HG03520 (cell line): ENCODE measurements around the gene LIMCH1.
"Not testable (repeated sequence)": the region's sequence is repeated elsewhere in the genome, so short reads cannot be mapped to it uniquely, and the experiment has no call there.

ENCODE experiments used
- ATAC-seq: cut with Tn5 transposase; IDR thresholded peaks from one replicate; pipeline ENCODE4 v1.9.1; 2021; ENCODE audit warnings: mild to moderate bottlenecking, moderate library complexity; ENCODE audit not compliant: unreplicated experiment

Gene LIMCH1

DNA sequence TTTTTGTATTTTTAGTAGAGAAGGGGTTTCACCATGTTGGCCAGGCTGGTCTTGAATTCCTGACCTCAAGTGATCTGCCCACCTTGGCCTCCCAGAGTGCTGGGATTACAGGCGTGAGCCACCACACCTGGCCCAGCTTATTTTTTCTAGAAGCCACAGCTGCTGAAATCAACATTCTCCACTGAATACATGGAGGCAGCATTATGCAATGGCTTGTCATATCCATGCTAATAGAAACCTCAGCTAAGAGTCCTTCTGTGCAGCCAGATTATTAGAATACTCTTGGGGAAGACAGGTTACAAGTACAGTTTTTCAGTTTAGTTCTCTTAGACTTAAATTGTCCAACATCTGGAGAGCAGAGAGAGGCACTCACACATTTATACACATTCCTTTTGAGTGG lies 104.8 kb downstream of the LIMCH1 start:
- ATAC-seq, result not testable (repeated sequence)

DNA sequence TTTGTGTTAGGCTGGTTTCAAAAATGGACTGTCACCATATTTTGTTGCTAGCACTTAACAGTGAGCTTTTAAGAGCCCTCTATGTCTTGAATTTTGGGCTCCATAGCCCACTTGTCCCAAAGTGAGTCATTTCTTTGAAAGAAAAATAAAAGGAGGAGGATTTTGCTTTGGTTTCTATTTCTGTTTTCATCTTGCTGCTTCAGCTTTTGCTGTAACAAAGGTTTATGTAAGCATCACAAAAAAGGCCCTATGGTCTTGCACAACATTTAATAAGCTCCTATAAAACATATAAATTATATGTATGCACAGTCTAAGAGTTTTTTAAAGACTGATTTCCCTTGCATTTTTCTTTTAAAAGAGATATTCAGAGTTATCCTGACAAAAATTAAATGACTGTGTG lies 105.4 kb downstream of the LIMCH1 start:
- no peak for ATAC-seq

DNA sequence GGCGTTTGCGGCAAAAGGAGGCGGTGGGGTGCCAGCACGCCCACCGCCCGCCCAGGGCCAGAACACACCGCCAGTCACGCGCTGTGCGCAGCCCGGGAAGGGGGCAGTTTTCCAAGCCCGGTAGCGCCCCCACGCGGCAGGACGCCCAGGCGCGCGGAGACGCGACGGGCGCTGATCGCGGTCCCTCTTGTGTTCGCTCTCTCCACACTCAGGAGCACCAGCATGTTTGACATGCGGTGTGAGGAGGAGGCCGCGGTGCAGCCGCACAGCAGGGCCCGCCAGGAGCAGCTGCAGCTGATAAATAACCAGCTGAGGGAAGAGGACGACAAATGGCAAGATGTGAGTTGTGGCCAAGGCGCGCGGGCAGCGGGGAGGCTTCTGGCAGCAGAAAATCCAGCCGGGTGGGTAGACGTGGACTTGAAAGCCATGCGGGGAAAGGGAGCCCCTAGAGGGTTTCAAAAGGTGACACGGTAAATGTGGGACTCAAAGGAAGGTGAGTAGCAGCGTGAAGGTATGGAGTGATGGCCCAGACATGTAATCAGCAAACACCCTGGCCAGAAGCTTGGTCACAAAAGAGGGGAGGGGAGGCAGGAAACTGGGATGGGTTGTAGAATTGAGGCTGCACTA lies 106.4 kb downstream of the LIMCH1 start:
- ATAC-seq, result no peak

DNA sequence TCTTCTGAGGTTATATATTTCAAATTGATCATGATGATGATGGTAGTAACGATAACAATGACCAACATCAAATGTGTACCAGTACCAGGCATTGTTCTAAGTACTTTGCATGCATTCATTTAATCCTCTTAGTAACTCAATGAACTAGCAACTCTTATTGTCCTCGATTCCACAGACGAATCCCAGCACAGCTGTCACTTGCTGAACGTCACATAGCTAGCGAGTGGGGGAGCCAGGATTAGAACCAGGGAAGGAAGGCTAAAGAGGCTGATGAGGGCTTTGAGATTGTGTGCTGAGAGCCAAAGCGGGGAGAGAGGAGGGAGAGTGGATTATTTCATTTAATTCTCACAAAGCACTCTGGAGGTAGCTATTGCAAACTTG lies 106.9 kb downstream of the LIMCH1 start:
- ATAC-seq, result no peak

DNA sequence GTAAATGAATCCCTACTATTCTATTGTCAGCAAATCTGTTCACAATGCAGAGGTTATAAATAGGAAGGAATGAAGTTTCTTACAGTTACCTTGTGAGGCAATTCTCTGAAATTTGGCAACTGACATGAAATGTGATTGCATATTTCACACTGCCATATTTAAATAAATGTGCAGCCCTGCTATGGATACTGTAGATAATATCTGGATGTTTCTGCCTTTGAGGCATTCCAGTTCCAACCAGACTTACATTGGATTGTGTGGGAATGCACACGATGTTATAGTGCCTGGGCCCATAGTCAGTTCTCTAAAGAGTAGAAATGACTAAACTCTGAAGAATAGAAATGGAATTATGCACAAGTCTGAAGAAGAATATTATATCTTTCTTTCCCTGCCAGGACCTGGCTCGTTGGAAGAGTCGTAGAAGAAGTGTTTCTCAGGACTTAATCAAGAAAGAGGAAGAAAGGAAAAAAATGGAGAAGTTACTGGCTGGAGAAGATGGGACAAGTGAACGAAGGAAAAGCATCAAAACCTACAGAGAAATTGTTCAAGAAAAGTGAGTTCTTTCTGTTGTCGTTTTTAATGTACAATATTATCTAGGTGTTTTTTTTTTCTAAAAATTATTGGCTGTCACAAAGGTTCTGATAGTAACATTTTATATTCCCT lies 107.9 kb downstream of the LIMCH1 start:
- no peak for ATAC-seq

DNA sequence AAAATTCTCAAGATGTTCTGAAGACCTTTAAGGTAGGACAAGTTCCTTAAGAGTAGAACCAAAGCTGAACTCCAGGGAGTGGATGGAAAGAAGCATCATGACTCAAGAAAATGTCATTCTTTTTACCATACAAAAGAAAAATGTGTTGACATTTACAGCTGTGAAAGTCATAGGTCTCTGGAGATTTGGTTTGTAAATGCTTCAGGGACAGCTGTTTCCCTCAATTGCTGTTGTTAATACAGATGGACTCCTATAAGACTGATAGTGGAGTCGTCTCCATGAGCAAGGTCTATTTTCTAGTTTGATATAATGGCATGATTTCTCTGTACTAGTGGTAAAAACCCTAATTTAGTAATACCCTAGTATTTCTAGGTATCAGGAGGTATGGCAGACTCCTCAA lies 108.9 kb downstream of the LIMCH1 start:
- no peak for ATAC-seq

DNA sequence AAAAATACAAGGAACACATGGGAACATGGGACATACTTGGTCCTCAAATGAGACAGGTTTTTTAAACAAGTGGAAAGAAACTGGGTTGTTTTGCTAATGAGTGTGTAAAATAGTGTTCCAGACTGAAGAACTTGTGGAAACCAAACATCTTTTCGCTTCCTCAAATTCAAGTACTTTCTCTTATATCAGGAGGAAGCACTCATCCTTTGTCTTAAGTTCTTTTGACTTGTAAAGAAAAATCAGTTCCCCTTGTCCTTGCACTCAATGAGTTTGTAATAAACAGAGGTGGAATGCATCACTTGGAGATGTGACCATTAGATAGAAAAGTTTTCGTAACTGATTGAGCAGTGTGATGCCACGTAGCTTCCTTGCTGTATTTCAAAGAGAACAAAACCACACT lies 109.4 kb downstream of the LIMCH1 start:
- ATAC-seq, result no peak

DNA sequence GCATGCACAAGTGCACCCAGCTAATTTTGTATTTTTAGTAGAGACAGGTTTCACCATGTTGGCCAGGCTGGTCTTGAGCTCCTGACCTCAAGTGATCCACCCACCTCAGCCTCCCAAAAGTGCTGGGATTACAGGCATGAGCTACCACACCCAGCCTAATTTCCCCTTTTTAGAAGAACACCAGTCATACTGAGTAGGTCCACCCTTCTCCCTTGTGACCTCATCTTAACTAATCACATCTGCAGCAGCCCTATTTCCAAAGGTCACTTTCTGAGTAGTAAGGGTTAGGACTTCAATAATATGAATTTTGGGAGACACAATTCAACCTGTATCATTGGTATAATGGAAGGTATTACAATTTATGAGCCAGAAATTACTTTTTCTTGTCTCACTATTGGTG lies 113.2 kb downstream of the LIMCH1 start:
- ATAC-seq, result not testable (repeated sequence)

DNA sequence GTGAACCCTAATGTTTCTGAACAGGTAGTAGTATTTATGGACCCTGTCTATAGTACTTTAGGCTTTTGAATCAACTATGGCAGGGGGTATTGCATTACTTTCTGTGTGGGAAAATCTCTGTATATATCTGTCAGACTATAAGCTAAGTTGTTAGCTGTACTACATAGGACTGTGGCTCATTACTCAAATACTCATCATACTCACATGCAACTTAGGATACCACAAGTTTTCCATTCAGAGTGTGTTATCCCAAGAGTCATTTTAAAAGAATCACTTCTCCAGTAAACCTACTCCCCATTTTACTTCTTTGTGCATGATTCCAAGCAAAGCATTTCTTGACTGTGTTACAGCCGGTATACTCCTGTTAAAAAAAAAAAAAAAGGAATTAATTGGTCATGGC lies 115.0 kb downstream of the LIMCH1 start:
- ATAC-seq, result no peak

DNA sequence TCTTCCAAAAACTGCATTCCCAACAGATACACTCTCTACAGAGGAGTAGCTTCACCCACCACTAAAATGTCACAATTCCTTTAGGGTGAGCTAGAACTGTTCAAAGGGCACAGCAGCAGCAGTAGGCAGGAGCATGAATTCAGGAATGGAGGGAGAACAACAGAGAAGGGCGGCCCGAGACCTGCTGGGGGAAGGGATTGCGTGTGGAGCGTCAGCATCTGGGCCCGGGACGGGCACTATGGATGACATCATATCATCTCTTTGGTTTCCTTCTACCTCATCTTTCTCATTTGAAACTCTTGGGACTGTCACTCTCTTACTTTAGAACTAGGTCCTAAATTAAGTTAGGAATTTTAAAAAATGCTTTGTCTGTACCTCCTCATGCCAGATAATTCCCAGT lies 115.6 kb downstream of the LIMCH1 start:
- no peak for ATAC-seq

DNA sequence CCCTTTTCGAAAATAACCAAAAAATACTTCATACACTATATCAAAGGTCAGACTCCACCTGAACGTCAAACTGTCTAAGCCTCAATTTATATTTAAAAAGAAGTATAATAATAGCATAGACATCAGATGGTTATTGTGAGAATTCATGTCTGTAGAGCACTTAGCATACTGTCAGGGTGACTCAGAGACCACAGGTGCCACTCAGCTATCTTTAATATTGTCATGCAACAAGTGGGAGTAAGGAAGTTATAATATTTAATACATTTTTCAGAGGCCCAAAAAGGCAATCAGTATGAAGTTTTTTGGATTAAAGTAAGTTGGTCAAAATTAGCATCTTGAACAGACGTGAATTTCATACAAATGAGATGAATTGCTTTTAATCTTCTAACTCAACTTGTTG lies 117.2 kb downstream of the LIMCH1 start:
- ATAC-seq, result no peak

DNA sequence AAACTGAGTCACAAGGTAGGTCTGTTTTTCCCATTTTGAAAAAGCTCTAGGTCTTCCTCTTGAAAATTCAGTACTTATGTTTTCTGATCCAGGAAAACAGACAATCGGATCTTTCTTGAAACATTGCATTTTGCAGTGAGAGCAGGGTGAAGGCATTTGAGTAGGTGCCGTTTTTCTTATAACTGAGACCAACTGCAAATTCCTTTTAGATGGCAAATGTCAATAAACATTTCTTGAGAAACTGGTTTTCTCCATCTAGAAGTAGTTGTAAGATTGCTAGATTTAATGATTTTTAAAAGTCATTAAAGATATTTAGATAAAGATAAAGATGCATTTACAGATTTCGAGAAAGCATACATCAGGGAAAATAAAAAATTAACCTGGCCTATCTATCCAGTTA lies 118.1 kb downstream of the LIMCH1 start:
- ATAC-seq, result no peak

DNA sequence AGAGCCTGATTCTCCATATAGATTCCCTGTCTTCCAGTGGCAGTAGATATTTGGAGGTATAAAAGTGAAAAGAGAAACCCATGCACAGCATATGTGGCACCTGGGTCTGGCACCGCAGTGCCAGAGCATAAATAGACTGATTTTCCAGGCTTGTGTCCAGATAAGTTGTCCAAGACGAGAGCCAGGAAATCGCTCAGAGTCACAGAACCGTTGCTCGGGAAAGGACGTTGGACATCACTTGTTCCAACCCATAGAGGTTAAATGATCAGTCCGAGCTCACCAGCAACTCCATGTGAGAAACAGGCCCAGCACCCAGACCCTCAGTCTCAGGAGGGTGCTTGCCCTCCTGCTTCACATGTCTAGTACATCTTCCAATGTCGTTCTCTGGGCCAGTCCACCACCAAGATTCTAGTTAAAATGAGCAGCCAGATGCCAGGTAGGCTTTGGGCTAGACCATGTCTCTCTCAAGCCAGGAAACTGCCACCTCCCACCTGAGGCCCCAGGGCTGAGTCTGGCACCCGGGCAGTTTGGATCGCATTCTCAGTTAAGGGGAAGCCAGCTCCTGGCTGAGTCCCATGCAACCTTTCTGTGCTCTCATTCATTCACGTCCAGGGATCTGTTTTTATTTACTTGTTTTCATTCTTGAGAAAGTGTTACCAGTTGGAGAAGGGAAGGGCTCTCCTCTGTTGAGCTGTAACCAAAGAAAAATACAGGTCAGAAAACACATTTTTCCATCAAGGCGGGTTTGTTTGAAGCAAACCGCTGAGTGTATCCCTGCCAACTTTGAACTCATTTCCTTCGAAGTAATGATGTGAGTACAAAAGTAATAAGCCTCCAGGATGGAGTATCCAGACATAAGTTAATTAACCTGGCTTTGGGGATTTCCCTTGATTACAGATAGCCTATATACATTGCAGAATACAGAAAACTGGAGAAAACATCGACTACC lies 118.9 kb downstream of the LIMCH1 start:
- ATAC-seq, result no peak

DNA sequence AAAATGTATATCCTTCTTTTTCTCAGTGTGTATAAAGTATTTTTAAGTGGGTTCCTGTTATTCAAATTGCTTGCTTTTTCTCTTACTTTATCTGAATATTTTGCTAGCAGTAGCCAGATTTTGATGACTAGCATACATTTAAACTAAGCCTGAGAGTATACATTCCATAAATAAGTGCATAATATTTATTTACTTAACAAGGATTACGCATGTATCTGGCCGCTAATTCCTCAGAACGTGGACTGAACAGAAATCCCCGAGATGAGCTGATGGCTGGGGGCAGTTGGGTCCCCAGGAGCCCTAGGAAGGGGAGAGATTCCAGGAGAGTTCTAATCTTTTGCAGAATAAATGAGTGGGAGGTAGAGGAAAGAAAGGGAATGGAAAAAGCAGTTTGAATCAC lies 119.6 kb downstream of the LIMCH1 start:
- ATAC-seq, result no peak

DNA sequence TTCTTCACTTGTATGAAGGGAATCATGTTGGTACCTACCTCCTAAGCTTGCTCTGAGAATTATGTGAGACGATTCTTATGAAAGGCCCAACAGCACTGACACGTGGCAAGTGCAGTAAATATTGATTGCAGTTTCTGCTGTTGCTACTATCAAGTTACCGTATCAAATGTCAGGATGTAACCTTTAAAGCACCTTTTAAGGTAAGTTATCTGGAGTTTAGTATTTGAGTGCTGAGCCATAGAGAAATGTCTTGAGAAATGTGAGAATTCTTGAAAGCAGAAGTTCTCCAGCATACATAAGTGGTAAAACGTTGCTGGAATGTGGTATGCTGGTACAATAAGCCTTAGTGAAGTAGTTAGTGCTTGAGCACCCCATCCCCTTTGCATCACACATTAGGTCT lies 120.2 kb downstream of the LIMCH1 start:
- no peak for ATAC-seq

DNA sequence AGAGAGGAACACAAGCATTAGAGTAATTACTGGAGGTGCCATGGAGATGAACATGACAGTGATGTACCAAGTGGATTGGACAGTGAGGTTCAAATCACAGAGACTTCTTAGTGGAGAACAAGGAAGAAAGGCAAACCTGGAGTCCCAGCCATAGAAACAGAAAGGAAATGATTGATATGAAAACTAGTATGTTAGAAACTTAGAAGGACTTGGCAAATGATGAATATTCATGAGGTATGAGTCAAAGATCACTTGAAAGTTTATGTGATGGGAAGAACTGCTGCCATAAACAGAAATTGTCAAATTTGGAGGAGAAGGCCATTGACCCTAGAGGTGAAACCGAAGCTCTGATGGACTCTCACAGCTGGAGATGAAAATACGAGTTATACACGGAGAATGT lies 122.4 kb downstream of the LIMCH1 start:
- ATAC-seq, result no peak

DNA sequence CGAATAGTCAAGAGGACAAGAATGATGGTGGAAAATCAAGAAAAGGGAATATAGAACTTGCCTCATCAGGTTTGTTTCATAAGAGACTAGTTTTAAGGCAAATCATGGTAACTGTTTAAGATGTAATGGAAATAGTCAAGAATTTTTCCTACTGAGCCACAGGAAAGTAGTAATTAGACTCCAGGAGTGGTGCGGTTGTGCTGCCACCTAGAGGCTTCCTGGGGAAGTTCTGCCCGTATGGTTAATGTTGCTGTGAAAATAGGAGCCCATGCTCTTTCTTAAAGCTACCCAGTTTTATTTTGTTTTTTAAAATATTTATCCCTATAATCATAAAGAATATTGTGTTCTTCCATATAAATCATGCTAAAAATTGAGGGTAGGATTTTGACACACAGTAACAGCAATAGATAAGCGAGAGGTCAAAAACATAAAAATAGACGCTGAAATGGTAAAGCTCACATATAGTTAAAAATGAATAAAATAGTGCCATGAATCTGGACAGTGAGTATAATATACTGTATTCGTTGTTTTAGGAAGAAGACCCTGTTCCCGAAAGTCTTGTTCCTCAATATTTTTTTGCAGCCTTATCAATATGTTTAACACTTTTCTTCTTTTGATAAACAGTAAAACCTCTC lies 123.6 kb downstream of the LIMCH1 start:
- ATAC-seq, result no peak

DNA sequence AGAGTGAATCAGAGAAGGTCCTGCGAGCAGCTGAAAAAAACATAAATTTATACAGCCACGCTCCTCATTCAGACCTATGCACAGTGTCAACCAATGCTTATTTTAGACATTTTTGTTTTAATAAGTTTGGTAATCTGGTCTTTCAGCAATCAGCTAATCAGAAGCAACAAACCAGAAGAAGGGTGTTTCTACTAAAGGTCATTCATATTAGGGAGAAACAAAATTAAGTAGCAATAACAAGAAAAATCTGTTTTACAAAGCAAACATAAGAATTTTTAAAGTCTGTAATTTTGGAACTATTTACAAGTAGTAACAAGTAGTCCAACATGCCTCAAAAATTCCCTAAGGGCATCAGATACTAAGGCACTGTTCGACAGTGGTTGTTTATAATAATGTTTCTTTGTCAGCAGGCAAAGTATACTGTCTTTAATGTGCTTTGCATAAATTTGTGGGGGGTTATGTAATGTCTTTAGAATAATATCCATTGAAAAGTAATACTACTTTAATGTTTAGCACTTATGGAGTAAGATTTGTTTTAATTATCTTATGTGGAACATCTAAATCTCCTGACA lies 127.8 kb downstream of the LIMCH1 start:
- no peak for ATAC-seq

DNA sequence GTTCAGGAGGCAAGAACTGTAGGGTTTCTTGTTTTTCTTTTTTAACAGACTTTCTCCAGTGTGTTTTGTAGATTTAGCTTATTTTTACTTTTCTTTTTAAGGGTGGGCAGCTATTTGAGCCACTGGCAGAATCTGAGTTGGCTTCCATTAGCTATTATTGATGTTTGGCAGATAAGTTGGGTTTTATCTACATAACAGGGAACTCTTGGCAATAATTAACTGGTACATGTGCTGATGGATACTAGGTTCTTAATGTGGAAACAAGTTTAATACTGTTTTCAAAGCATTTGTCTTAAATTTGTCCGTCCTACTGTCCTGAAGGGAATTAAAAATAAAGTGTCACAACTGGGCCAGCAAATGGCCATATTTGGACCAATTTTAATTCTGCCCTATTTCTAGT lies 130.1 kb downstream of the LIMCH1 start:
- no peak for ATAC-seq

DNA sequence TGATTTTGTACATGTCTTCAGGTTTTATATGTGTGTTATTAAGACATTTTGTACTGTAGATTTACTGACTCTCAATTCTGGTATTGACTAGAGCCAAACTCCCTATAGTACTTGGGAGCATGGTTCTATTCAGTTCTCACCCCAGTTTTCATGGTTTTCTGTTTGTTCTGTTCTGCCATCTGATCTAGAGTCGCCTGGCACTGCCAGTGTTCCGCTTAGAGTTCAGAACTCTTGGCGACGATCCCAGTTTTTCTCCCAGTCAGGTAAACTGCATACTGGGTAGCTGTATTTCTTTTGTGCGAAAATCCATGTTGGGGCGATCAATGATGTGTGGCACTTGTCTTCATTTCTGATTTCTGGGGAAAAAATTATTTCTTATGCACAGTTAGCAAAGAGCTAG lies 132.6 kb downstream of the LIMCH1 start:
- no peak for ATAC-seq

DNA sequence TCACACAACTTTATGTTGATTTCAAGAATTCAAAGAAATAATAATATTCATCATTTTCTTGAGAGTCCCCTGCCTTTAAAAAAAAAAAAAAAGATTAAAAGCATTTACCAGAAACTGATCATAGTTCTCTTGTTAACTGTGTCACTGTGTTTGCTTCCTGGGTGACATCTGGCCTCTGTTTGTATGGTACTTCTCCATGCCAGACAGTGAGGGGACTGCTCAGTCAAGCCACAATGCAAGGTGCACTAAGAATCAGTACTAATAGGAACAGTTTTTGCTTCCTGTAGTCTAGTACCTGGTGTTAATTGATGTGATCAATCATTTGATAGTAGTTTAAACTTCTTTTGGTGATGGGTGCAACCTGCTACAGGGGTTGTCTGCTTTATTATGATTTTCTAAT lies 133.0 kb downstream of the LIMCH1 start:
- no peak for ATAC-seq
